Stimulated activated CD4-positive, alpha-beta T cell treated with anti-CD3 and anti-CD28 coated beads, Interleukin-2, amount 100 ng/mL, for 4 hours (primary cell): Measurements from ENCODE around the gene ATXN7L1.
A peak's percentile ranks its signal among the peaks of the same experiment; 100 is the strongest.
"Not testable (repeated sequence)": the region's sequence is repeated elsewhere in the genome, so short reads cannot be mapped to it uniquely, and the experiment has no call there.

ENCODE experiments used
- DNase-seq: peaks from one replicate; pipeline ENCODE4 v3.0.0-alpha.2; 2020; ENCODE audit warnings: low read depth

ATXN7L1 gene

GRCh38 chr7:105802604-105803428 is 73.6 kb downstream of the ATXN7L1 start:
- no peak for DNase-seq

DNA sequence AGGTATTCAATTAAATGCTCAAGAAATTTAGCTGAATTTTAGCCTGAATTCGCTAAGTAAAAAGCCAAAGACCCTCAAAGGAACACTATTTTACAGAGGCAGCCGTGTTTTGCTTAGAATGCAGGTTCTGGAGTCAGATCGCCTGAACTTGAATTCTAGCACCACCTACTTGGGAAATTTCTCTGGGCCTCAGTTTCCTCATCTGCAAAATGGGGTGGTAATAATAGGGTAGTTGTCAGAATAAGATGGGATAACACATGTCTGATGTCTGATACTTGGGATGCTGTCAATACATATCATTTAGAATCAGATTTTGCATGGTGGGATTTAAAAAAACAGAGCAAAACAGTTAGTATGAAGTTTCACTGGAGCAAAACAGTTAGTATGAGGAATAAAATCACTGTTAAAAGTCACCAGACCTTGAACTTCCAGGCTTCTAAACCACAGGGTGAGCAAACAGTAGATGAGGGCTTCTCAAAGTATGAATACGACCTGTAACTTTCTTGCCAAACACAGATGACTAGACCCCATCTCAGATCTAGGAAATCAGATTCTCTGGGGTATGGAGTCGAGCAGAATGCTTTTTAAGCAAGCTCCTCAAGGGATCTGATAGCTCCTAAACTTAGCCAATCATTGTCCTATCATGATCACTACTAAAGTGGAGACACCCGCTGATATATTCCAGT is 75.4 kb downstream of the ATXN7L1 start:
- no peak for DNase-seq

DNA sequence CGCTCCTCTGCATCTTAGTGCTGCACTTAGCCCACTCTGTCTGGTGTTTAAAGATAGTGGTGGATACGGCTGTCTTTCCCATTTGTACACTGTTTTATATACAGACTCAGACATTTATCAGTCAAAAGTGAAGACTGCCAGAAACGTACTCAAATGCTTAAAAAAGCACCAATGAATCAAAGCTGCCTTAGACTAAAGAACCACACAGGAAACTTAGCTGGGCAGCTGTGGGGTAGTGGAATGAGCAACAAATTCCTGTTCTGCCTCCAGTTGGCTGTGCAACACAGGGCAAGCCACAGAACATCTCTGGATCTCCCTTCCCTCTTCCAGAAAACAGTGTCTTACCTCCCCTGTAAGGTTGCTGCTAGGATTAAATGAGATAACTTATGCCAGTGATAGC is 76.0 kb downstream of the ATXN7L1 start:
- no peak for DNase-seq

- no peak for DNase-seq
These were observed 76.7 kb downstream of the ATXN7L1 start for GRCh38 chr7:105799677-105800076.

GRCh38 chr7:105799006-105799405 is 77.4 kb downstream of the ATXN7L1 start:
- no peak for DNase-seq

- DNase-seq: no peak
These were observed 78.7 kb downstream of the ATXN7L1 start for GRCh38 chr7:105797652-105798051.

GRCh38 chr7:105796365-105796764 is 80.0 kb downstream of the ATXN7L1 start:
- DNase-seq: no peak

GRCh38 chr7:105794741-105795729 is 81.4 kb downstream of the ATXN7L1 start:
- no peak for DNase-seq

DNA sequence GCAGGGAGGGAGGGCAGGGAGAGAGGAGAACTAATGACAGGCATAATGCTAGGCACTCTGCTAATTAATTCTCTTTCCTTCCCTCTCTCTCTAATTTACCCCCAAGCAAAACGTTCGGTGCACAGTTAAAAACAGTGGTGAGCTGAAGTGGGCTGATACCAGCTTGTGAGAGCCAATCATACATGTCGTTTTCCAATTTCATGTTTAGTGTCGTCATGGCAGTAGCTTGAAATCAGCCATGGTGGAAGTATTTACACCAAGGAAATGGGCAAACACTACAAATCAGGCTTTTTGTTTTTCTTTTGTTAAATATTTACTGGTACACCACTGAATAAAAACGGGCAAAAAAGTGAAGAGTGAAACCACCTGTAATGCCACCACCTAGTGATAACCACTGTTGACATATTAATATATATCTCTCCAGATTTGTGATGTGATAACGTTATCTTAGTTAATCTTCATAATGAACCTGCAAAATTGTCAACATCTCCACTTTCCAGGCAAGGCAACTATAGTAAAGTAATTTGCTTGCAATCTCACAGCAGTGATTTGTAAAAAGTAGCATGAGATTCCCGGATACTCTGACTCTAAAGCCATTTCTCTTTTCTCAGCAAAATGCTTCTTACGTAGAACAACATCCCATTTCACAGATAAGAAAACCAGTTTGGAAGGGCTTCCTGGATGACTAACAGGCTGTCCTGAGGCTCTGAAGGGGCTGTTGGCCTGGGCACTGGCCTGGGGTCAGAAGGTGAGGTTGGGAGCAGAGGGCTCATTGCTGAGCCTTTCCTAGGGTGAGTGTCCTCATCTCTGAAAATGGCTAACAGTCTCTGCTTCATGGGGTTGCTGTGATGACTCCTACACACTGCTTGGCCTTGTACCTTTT is 83.7 kb downstream of the ATXN7L1 start:
- no peak for DNase-seq

DNA sequence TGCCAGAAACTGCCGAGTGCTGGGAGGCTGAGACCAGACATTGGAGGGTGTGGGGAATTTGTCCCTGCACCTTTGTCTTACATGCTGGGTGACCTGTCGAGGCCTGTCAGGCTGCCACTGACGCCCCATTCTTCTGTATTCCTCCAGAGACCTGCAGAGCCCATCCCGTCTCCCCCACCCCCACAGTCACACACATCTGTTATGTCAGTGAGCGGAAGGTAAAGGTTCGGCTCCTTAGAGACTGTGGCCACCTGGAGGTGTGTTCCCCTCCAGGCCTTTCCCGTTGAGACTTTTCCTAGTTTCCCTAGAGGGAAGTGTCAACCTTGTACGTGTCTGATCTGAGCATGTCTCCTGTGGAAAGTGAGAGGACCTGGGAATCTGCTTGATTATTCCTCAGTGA is 84.5 kb downstream of the ATXN7L1 start:
- DNase-seq: no peak

DNA sequence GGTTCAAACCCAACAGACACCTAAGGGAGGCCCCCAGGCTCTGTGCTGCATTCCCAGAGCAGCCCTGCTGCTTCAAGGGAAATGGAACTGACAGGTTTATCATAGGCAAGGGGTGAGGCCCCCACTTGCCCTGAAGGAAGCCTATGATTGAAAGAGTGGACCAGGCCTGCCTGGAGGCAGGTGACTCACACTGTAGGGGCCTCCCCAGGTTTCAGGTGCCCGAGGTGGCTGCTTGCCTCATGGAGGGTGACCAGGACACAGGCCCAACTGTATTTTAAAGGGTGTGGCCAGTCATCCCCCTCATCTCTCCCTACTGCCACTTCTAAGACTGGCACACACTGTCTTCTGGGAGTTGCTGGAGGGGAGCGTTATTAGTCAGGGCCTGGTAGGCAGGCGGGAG is 85.4 kb downstream of the ATXN7L1 start:
- DNase-seq: no peak

DNA sequence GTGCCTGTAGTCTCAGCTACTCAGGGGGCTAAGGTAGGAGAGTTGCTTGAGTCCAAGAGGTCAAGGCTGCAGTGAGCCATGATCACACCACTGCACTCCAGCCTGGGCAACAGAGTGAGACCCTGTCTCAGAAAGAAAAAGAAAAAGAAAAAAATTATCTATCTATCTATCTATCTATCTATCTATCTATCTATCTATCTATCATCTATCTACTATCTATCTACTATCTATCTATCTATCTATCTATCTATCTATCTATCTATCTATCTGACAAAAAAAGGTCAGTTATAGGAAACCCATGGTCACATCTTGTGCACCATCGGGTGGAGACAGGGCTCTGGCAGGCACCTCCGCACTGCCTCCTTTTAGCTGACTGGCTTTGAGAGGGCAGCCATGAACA is 85.9 kb downstream of the ATXN7L1 start:
- not testable (repeated sequence) for DNase-seq

GRCh38 chr7:105788816-105789349 is 87.5 kb downstream of the ATXN7L1 start:
- no peak for DNase-seq

GRCh38 chr7:105788356-105788755 is 88.0 kb downstream of the ATXN7L1 start:
- DNase-seq: no peak

- no peak for DNase-seq
These were observed 88.6 kb downstream of the ATXN7L1 start for GRCh38 chr7:105787793-105788192.

DNA sequence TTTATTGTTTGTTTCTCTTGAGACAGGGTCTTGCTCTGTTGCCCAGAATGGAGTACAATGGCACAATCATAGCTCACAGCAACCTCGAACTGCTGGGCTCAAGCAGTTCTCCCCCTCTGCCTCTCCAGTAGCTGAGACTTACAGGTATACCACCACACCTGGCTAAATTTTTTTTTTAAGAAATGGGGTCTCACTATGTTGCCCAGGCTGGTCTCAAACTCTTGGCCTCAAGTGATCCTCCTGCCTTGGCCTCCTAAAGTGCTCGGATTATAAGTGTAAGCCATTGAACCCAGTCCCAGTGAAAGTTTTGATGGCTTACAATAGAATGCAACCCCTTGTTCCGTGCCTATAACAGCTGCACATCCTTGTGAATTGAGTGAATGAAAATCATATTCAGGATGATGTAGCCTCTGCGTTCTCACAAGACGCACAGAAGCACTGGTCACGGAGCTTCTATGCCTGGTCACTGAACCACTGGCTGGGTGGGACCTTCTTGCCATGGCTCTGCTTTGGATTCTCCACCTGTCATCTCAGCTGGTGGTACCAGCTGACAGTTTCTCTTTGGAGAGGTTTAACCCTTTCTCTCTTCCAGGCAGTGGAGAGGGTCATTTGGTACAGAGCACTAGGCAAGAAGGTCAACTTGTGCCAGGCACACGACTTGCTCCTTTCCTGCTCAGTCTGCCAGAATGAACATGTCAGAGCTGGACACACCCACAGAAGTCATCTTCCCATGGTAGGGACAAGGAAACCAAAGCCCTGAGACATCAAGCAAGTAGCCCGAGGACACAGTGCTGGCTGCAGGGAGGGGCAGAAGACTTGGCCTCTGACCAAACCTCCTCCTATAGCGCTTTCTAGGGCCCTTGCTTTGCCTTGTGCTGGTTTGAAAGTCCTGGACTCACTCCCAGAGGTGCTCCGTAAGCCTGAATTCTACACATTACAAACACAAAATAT is 89.6 kb downstream of the ATXN7L1 start:
- DNase-seq: no peak

DNA sequence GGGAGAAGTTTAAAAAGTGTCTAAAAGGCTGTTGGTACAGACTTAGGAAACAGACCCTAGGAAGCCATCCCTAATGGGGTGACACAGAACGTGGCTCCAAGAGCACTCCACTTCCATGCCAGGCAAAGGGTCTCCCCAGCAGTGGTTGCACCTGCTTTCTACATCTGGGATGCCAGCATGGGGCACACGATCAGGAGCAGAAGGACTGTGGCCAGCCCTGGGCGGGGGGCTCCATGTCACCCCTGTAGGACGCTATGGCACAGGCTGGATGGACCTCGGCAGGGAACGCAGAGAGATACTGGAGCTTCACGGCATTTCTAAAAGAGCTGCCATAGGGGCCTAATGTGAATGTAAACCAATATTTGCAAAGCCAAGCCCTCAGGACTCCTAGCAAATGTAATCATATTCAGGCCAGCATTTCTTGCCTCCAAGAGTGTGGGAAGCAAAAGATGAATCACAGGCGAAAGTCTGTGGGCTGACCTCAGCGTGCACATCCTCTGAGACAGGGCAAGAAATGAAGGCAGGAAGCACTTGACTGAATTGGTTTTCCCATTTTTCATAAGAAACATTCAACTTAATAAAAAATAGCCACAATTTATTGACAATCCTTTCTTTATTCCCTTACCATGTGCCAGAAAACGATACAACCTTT is 93.9 kb downstream of the ATXN7L1 start:
- DNase-seq: peak; percentile 9

DNA sequence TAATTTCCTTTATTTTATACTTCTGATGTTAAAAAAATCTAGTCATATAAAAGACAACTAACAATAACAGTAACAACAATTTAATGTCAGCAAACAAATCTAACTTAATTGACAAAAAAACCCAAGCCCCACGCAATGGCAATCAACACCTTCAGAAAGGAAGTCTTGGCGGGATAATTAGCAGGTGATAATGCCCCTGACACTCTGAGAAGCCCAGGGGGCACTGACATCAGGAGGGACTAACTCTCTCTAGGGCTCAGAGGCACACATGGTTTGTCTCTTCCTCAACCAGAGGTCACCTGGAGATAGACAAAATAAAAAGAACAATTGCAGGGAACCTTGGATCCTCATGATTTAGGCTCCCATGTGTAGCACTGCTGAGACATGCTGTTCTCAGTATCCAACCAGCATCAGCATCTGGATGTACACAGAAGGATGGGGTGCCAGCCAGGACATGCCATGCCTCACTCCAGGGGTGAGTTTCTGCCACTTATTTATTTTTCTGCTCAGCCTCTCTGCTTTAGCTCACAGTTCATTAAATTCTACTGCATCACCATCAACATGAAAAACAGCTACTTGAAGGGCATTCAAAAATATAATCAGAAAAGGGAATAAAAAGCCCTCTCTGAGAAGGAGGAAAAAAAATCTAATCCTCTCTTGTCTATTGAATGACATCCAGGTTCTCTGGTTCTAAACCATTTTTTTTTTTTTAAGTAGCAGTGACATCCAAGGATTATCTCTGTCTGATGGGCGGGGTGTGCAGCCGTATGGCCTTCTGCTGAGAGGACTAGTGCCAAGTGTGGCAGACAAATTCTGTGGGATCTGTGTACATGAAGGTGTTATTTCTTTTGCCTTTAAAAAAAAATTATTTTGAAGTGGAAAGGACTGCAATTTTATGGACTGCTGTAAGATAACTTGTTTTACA is 96.3 kb downstream of the ATXN7L1 start:
- no peak for DNase-seq
